Vagina (tissue), 2 donors: Measurements from ENCODE around the gene CLSTN1. TPM values are rescaled to one million over a fixed set of nuclear protein-coding genes. Genes with fewer than 3 reads are reported as not detected.

ENCODE experiments used
- DNase-seq, 2 donors: peaks; one replicate each; pipeline ENCODE4 v3.0.0-alpha.2; 2017; ENCODE audit errors: extremely low spot score in 2 of 2
- H3K27ac ChIP-seq: fragments of 200-600 bp; sonication (generic); one replicate; pipeline ENCODE4 v1.5.1; 2019
- H3K27me3 ChIP-seq: fragments of 200-600 bp; sonication (generic); one replicate; pipeline ENCODE4 v1.5.1; 2019
- H3K36me3 ChIP-seq, 2 donors: fragments of 200-600 bp; sonication (generic); one replicate each; pipeline ENCODE4 v1.5.1; 2017 to 2019
- H3K4me1 ChIP-seq: fragments of 200-600 bp; sonication (generic); one replicate; pipeline ENCODE4 v1.5.1; 2019
- H3K4me3 ChIP-seq, 2 donors: fragments of 200-600 bp; sonication (generic); 1 replicate in 1 of 2; 2 replicates in 1 of 2; pipeline ENCODE4 v1.5.1; 2016 to 2019
- H3K9me3 ChIP-seq: fragments of 200-600 bp; sonication (generic); one replicate; pipeline ENCODE4 v1.5.1; 2019
- POLR2A ChIP-seq, 2 donors: fragments of 450-650 bp; IDR thresholded peaks; one replicate each; pipeline ENCODE4 v1.6.1; 2017; ENCODE audit warnings: antibody characterized with exemption in 2 of 2, mild to moderate bottlenecking in 2 of 2, moderate library complexity in 2 of 2
- POLR2AphosphoS5 ChIP-seq, 2 donors: sonication (generic); formaldehyde crosslinking; IDR thresholded peaks; one replicate each; pipeline ENCODE4 v1.9.0; 2017; ENCODE audit warnings: antibody characterized with exemption in 2 of 2, mild to moderate bottlenecking in 2 of 2, low read depth in 1 of 2; ENCODE audit not compliant: insufficient read depth in 1 of 2
- intact Hi-C: fragments of 100-400 bp; cut with DNase I; formaldehyde crosslinking; loops from one replicate; pipeline ENCODE4 v1.15.1; 2023
- total RNA-seq: library from RNA; depleted of rRNA; stranded (reverse); fragments of >200 nt; gene quantifications from one replicate; pipeline ENCODE4 v1.2.3, GENCODE V29; 2016
- TF ChIP-seq, protein P1 (sequence below), 3 experiments: fragments of 450-650 bp in 2 of 3; fragments of 200-600 bp in 1 of 3; sonication (generic) in 1 of 3; IDR thresholded peaks; one replicate each; pipeline ENCODE4 v1.5.1; 2017 to 2019; ENCODE audit warnings: antibody characterized with exemption in 3 of 3, mild to moderate bottlenecking in 2 of 3, moderate library complexity in 2 of 3

The CLSTN1 gene
- total RNA-seq, 1 donor from 2014 or later, result 96.5 TPM

DNA sequence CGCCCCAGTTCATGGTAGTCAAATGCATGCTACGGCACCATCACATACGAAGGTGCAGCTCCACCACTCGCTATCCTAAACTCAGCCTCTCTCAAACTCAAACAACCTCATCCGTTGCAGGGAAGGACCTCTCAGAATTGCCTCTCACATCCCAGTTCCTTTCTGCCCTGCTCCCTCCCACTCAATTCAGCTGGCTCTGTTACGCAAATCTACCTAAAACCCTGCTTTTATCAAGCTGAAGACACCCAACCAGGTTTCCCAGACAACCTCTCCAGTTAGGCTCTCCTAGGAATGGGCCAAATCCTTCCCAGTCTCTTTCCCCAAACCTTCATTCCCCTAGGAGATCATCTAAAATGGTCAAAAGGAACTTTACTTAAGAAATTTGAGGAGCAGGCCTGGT is 62.9 kb downstream of the CLSTN1 start:
- Histone ChIP-seq H3K27me3 (no peaks in the 10 kb centered on the region), H3K9me3 (no peaks in the 10 kb centered on the region), H3K4me3 (no peak overlapping the region), H3K27ac (no peak overlapping the region), H3K36me3 (peaks cover 0 to 8% of the 10 kb centered on the region in 2 donors), H3K4me1 (peaks cover 30% of the 10 kb centered on the region)
- intact Hi-C loops, result no loop called here
- no peak for DNase-seq
- no peak for TF ChIP-seq POLR2A (IDR thresholded peaks at IDR 0.05)
- TF ChIP-seq, protein P1, sequence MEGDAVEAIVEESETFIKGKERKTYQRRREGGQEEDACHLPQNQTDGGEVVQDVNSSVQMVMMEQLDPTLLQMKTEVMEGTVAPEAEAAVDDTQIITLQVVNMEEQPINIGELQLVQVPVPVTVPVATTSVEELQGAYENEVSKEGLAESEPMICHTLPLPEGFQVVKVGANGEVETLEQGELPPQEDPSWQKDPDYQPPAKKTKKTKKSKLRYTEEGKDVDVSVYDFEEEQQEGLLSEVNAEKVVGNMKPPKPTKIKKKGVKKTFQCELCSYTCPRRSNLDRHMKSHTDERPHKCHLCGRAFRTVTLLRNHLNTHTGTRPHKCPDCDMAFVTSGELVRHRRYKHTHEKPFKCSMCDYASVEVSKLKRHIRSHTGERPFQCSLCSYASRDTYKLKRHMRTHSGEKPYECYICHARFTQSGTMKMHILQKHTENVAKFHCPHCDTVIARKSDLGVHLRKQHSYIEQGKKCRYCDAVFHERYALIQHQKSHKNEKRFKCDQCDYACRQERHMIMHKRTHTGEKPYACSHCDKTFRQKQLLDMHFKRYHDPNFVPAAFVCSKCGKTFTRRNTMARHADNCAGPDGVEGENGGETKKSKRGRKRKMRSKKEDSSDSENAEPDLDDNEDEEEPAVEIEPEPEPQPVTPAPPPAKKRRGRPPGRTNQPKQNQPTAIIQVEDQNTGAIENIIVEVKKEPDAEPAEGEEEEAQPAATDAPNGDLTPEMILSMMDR (IDR thresholded peaks at IDR 0.05), result no peak

DNA sequence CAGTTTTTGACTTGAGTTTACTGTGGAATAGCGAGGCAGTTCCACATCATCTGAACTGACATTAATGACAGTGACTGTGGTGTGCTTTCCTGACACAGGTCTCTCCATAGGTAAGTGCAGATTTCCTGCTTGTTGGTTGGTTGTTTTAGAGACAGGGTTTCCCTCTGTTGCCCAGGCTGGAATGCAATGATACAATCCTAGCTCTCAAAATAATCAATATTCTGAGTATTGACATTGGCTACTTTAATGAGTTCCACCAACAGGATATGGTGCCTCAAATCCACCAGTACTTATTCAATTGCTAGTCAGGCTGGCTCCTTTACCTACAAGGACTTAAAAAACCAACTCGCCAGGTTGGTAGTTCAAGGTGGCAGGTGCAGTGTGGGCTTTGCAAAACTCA is 63.8 kb downstream of the CLSTN1 start:
- TF ChIP-seq POLR2A (IDR thresholded peaks at IDR 0.05) (no peak), POLR2AphosphoS5 (IDR thresholded peaks at IDR 0.05; ENCODE audit: insufficient read depth in 1 of 2, low read depth in 1 of 2) (no peak)
- TF ChIP-seq, protein P1 (IDR thresholded peaks at IDR 0.05), result no peak
- H3K4me1 ChIP-seq, result peaks cover 31% of the 10 kb centered on the region
- H3K9me3 ChIP-seq, result no peaks in the 10 kb centered on the region
- H3K4me3 ChIP-seq, result no peak overlapping the region
- no peak overlapping the region for H3K27ac ChIP-seq
- intact Hi-C loops, result no loop called here
- H3K27me3 ChIP-seq, result no peaks in the 10 kb centered on the region
- H3K36me3 ChIP-seq, result peaks cover 0 to 8% of the 10 kb centered on the region in 2 donors
- no peak for DNase-seq

DNA sequence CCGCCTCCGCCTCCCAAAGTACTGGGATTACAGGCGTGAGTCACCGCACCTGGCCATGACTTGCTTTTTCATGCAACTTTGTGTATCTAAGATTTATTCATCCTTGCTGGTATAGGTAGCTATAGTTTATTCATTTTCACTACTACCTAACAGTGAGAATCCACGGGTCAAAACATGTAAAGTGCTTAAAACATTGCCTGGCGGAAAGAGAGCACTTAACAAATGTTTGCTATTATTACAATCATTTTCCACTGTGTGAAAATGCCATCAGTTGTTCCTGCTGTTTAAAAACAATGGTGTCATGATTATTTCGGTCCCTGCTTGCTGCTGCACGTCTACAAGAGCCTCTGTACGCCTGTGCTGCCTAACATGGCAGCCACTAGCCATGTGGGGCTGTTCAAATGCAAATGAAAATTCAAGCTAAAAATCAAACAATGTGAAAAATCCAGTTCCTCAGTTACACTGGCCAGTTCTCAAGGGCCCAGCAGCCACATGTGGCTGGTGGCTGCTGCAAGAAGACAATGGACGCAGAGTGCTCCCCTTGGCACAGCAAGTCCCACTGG is 65.1 kb downstream of the CLSTN1 start:
- Histone ChIP-seq H3K27me3 (no peaks in the 10 kb centered on the region), H3K9me3 (no peaks in the 10 kb centered on the region), H3K27ac (no peak overlapping the region), H3K4me3 (no peak overlapping the region), H3K4me1 (peaks cover 31% of the 10 kb centered on the region), H3K36me3 (peaks cover 0 to 17% of the 10 kb centered on the region in 2 donors)
- TF ChIP-seq POLR2A (IDR thresholded peaks at IDR 0.05), result no peak
- TF ChIP-seq POLR2AphosphoS5 (IDR thresholded peaks at IDR 0.05; ENCODE audit: insufficient read depth in 1 of 2, low read depth in 1 of 2), result peak in 1 of 2 donors; percentile 50
- TF ChIP-seq, protein P1 (IDR thresholded peaks at IDR 0.05), result no peak
- intact Hi-C loops, result no loop called here
- no peak for DNase-seq

DNA sequence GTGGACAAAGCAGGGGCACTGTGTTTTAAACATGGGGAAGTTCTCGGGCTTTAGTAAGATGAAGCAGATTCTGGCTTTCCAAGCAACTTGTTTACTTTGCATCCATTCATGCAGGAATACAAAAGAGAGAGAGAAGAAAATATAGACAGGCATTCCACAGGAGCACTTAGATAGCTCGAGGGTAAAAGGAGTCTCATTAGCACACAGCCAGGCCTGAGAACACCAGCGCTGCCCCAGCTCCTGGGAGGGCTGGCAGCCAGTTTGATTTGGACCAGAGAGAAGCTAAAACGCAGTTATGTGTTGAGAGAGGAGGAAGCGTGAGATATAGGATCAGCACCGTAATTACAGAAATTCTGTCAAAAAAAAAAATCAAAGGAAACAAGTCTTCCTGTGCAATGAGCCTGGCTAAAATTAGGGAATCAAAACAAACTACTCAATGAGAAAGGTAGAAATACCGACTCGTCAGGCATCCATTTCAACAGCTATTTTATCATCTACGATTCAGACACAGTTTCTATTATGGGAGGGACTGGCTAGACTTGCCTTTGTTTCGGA is 68.2 kb downstream of the CLSTN1 start:
- TF ChIP-seq POLR2AphosphoS5 (IDR thresholded peaks at IDR 0.05; ENCODE audit: insufficient read depth in 1 of 2, low read depth in 1 of 2) (no peak), POLR2A (IDR thresholded peaks at IDR 0.05) (no peak)
- TF ChIP-seq, protein P1 (IDR thresholded peaks at IDR 0.05), result no peak
- no peak for DNase-seq
- H3K27me3 ChIP-seq, result no peaks in the 10 kb centered on the region
- H3K27ac ChIP-seq, result no peak overlapping the region
- peaks cover 31% of the 10 kb centered on the region for H3K4me1 ChIP-seq
- intact Hi-C loops, result no loop called here
- H3K4me3 ChIP-seq, result no peak overlapping the region
- H3K9me3 ChIP-seq, result no peaks in the 10 kb centered on the region
- H3K36me3 ChIP-seq, result peaks cover 0 to 21% of the 10 kb centered on the region in 2 donors

DNA sequence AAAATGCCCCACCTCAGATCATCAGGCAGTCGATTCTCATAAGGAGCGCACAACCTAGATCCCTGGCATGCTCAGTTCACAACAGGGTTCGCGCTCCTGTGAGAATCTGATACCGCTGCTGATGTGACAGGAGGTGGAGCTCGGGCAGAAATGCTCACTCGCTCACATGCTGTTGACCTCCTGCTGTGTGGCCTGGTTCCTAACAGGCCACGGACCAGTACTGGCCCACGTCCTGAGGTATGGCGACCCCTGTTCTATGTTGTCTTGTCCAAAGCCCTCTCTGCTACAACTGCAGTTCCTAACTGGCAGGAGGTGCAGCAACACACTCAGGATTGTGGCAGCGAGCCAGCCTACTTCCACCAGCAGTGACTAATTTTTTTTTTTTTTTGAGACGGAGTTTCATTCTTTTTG is 70.6 kb downstream of the CLSTN1 start:
- no peaks in the 10 kb centered on the region for H3K9me3 ChIP-seq
- no peak for DNase-seq
- H3K36me3 ChIP-seq, result peaks cover 0 to 43% of the 10 kb centered on the region in 2 donors
- H3K27me3 ChIP-seq, result no peaks in the 10 kb centered on the region
- intact Hi-C loops, result no loop called here
- H3K4me3 ChIP-seq, result no peak overlapping the region
- TF ChIP-seq, protein P1 (IDR thresholded peaks at IDR 0.05), result no peak
- TF ChIP-seq POLR2AphosphoS5 (IDR thresholded peaks at IDR 0.05; ENCODE audit: insufficient read depth in 1 of 2, low read depth in 1 of 2) (no peak), POLR2A (IDR thresholded peaks at IDR 0.05) (no peak)
- no peak overlapping the region for H3K27ac ChIP-seq
- peaks cover 10% of the 10 kb centered on the region for H3K4me1 ChIP-seq
